Uterus (tissue), 4 donors: ENCODE measurements around the gene ANXA2R. TPM values are rescaled to one million over a fixed set of nuclear protein-coding genes. Genes with fewer than 3 reads are reported as not detected.

ENCODE experiments used
- DNase-seq, 2 donors: peaks; one replicate each; pipeline ENCODE4 v3.0.0-alpha.2; 2019 to 2020
- H3K27ac ChIP-seq, 2 donors: fragments of 200-600 bp; sonication (generic); 1 replicate in 1 of 2; 2 replicates in 1 of 2; pipeline ENCODE4 v1.5.1; 2016 to 2018
- H3K27me3 ChIP-seq, 2 donors: fragments of 200-600 bp; sonication (generic); one replicate each; pipeline ENCODE4 v1.5.1; 2018 to 2019; ENCODE audit warnings: control low read depth in 1 of 2
- H3K36me3 ChIP-seq, 2 donors: fragments of 200-600 bp; sonication (generic); one replicate each; pipeline ENCODE4 v1.5.1; 2019; ENCODE audit warnings: control low read depth in 1 of 2
- H3K4me1 ChIP-seq, 2 donors: fragments of 200-600 bp; sonication (generic); one replicate each; pipeline ENCODE4 v1.5.1; 2018 to 2019; ENCODE audit warnings: control low read depth in 1 of 2
- H3K4me3 ChIP-seq, 2 donors: fragments of 200-600 bp; sonication (generic); 1 replicate in 1 of 2; 2 replicates in 1 of 2; pipeline ENCODE4 v1.5.1; 2018 to 2019; ENCODE audit warnings: mild to moderate bottlenecking in 1 of 2
- H3K9me3 ChIP-seq, 2 donors: fragments of 200-600 bp; sonication (generic); one replicate each; pipeline ENCODE4 v1.5.1; 2019; ENCODE audit warnings: control low read depth in 1 of 2
- POLR2A ChIP-seq, 2 donors: fragments of 450-650 bp; IDR thresholded peaks; one replicate each; pipeline ENCODE4 v1.6.1; 2016; ENCODE audit warnings: antibody characterized with exemption in 2 of 2, mild to moderate bottlenecking in 1 of 2, moderate library complexity in 1 of 2
- intact Hi-C: fragments of 100-400 bp; cut with DNase I; formaldehyde crosslinking; loops from one replicate; pipeline ENCODE4 v1.15.1; 2023; ENCODE audit warnings: low total_unique reads
- total RNA-seq, 4 donors: library from RNA; depleted of rRNA in 3 of 4; stranded (reverse); fragments of >200 nt in 3 of 4; gene quantifications; one replicate each; pipeline versions ENCODE4 v1.1.0 to v1.2.4, GENCODE V29; 2014 to 2023
- TF ChIP-seq, protein P1 (sequence below), 4 experiments: fragments of 200-600 bp in 2 of 4; fragments of 450-650 bp in 2 of 4; sonication (generic) in 2 of 4; IDR thresholded peaks; one replicate each; pipeline ENCODE4 v1.5.1; 2016 to 2019; ENCODE audit warnings: antibody characterized with exemption in 4 of 4, mild to moderate bottlenecking in 2 of 4, moderate library complexity in 1 of 4
- donor health status: DM: yes; HTN: yes; CAD: no.

Gene ANXA2R
- total RNA-seq, 4 donors from 2014 or later = 2.4 to 62.8 (median 8.5) TPM

GRCh38 chr5:43042176-43042625, 2.1 kb upstream of the ANXA2R start:
- peak; percentile 64 to 71 for DNase-seq
- peaks cover 0 to 15% of the 10 kb centered on the region in 2 donors for H3K27me3 ChIP-seq
- no peak for TF ChIP-seq POLR2A (IDR thresholded peaks at IDR 0.05)
- TF ChIP-seq, protein P1, sequence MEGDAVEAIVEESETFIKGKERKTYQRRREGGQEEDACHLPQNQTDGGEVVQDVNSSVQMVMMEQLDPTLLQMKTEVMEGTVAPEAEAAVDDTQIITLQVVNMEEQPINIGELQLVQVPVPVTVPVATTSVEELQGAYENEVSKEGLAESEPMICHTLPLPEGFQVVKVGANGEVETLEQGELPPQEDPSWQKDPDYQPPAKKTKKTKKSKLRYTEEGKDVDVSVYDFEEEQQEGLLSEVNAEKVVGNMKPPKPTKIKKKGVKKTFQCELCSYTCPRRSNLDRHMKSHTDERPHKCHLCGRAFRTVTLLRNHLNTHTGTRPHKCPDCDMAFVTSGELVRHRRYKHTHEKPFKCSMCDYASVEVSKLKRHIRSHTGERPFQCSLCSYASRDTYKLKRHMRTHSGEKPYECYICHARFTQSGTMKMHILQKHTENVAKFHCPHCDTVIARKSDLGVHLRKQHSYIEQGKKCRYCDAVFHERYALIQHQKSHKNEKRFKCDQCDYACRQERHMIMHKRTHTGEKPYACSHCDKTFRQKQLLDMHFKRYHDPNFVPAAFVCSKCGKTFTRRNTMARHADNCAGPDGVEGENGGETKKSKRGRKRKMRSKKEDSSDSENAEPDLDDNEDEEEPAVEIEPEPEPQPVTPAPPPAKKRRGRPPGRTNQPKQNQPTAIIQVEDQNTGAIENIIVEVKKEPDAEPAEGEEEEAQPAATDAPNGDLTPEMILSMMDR (IDR thresholded peaks at IDR 0.05) = peak in 2 of 4 experiments; percentile 6 to 34
- intact Hi-C loops = no loop called here
- H3K9me3 ChIP-seq = no peaks in the 10 kb centered on the region
- H3K4me1 ChIP-seq = no peaks in the 10 kb centered on the region
- peak overlapping the region; percentile 60 to 68 for H3K4me3 ChIP-seq
- H3K27ac ChIP-seq = peak overlapping the region; percentile 90 to 91
- no peaks in the 10 kb centered on the region for H3K36me3 ChIP-seq

- intact Hi-C loops = no loop called here
These were observed 1.6 kb upstream of the ANXA2R start for GRCh38 chr5:43041669-43042175.

GRCh38 chr5:43041110-43041668, 1.1 kb upstream of the ANXA2R start:
- H3K27ac ChIP-seq = peak overlapping the region; percentile 90 to 91
- peaks cover 0 to 20% of the 10 kb centered on the region in 2 donors for H3K27me3 ChIP-seq
- TF ChIP-seq POLR2A (IDR thresholded peaks at IDR 0.05) = no peak
- TF ChIP-seq, protein P1 (IDR thresholded peaks at IDR 0.05) = peak in 2 of 4 experiments; percentile 2 to 15
- DNase-seq = peak; percentile 50 to 51
- H3K36me3 ChIP-seq = no peaks in the 10 kb centered on the region
- H3K9me3 ChIP-seq = no peaks in the 10 kb centered on the region
- H3K4me1 ChIP-seq = no peaks in the 10 kb centered on the region
- peak overlapping the region; percentile 60 to 68 for H3K4me3 ChIP-seq
- intact Hi-C loops = no loop called here

More at GRCh38 chr5:43041669-43042175, 1.6 kb upstream of the ANXA2R start:
- Histone ChIP-seq H3K4me3 (peak overlapping the region; percentile 60 to 68), H3K4me1 (no peaks in the 10 kb centered on the region), H3K9me3 (no peaks in the 10 kb centered on the region), H3K36me3 (no peaks in the 10 kb centered on the region), H3K27ac (peak overlapping the region; percentile 90 to 91), H3K27me3 (peaks cover 0 to 20% of the 10 kb centered on the region in 2 donors)
- TF ChIP-seq, protein P1 (IDR thresholded peaks at IDR 0.05) = no peak
- TF ChIP-seq POLR2A (IDR thresholded peaks at IDR 0.05) = peak in 1 of 2 donors; percentile 0
- DNase-seq = peak; percentile 52 to 59

- peak; percentile 60 to 61 for DNase-seq
- H3K27ac ChIP-seq = peak overlapping the region; percentile 90 to 91
- H3K4me1 ChIP-seq = no peaks in the 10 kb centered on the region
- peak overlapping the region; percentile 60 to 68 for H3K4me3 ChIP-seq
- intact Hi-C loops = no loop called here
- TF ChIP-seq POLR2A (IDR thresholded peaks at IDR 0.05) = no peak
- TF ChIP-seq, protein P1 (IDR thresholded peaks at IDR 0.05) = no peak
- H3K27me3 ChIP-seq = peaks cover 0 to 22% of the 10 kb centered on the region in 2 donors
- H3K9me3 ChIP-seq = no peaks in the 10 kb centered on the region
- H3K36me3 ChIP-seq = no peaks in the 10 kb centered on the region
These were observed 440 bp downstream of the ANXA2R start for GRCh38 chr5:43039471-43040286.

DNA sequence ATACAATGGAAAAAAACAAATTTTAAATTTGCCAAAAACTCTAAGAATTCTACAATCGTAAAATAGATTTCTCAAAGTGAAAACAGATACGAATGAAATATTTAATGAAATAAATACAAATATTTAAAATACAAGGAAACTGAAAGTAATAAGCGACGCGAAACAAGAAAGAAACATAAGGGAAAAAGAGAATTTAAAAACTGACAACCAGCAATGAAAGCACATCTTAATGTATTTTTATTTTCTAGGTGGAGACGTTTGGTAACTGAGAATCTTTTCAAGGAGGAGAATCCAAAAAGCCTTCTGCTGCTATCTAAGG, 1.0 kb downstream of the ANXA2R start:
- DNase-seq = no peak
- TF ChIP-seq, protein P1 (IDR thresholded peaks at IDR 0.05) = no peak
- TF ChIP-seq POLR2A (IDR thresholded peaks at IDR 0.05) = no peak
- H3K27me3 ChIP-seq = peaks cover 0 to 24% of the 10 kb centered on the region in 2 donors
- H3K27ac ChIP-seq = peak overlapping the region; percentile 90 to 91
- no peaks in the 10 kb centered on the region for H3K36me3 ChIP-seq
- no peaks in the 10 kb centered on the region for H3K4me1 ChIP-seq
- H3K4me3 ChIP-seq = peak overlapping the region in 1 of 2 donors; percentile 68
- no peaks in the 10 kb centered on the region for H3K9me3 ChIP-seq
- intact Hi-C loops = no loop called here
